ENCODE results near the gene LIMS2.
A peak's percentile ranks its signal among the peaks of the same experiment; 100 is the strongest.

LIMS2 gene

DNA sequence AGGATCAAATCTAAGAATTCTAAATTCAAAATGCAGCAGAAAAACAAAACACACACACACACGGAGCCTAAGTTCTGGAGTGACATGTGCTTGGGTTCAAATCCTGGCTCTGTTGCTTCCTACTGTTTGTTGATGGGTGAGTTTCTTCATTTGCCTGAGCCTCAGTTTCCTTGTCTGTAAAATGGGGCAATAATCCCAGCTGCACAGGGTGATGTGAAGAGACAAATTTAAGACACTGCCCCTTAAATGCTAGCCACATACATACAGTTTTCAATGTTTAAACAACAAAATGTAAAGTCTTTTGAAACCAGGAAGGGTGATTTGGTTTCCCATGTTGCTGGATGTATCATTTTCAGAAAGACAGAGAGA is 30.3 kb downstream of the LIMS2 start:
- DNase-seq = no peak

DNA sequence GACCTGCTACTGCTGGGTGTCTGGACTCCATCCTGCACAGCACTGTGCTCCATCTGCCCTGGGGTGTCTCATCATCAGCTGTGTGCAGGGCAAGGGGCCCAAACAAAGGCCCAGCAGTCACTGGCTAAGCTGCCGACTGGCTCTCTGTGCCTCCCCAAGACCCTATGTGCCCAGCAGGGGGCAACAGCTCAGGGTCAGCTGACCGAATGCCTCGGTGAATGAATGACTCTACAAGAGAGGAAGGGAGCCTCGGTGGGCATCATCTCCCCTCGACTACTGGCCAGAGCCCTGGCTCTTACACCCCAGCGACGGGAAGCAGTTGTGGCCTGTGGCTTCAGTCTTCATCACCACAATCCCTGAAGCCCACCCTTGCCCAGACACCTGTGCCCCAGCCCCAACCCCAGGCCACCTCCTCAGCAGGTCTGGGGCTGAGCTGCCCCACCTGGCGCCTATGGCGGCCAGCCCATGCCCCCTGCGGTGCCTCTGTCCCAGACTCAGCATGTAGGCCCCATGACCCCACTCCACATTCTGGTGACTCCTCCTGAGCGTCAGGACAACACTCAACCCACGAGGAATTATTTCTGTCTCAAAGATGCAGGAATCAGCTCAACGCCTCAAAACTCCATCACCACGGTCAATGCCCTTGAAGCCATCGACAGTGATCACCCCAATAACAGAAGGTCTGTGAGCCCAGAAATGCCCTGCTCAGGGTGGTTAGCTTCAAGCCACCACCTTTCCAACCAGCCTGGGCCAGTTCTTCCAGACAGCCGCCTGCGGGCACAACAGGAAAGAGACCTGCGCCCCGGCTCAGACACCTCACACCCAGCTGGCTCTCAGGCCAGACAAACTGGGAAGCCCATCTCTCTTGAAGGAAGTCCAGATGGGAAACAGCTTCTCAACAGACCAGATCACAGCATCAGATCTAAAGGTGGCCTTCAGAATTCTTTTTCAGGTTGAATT is 31.0 kb downstream of the LIMS2 start:
- no peak for DNase-seq

DNA sequence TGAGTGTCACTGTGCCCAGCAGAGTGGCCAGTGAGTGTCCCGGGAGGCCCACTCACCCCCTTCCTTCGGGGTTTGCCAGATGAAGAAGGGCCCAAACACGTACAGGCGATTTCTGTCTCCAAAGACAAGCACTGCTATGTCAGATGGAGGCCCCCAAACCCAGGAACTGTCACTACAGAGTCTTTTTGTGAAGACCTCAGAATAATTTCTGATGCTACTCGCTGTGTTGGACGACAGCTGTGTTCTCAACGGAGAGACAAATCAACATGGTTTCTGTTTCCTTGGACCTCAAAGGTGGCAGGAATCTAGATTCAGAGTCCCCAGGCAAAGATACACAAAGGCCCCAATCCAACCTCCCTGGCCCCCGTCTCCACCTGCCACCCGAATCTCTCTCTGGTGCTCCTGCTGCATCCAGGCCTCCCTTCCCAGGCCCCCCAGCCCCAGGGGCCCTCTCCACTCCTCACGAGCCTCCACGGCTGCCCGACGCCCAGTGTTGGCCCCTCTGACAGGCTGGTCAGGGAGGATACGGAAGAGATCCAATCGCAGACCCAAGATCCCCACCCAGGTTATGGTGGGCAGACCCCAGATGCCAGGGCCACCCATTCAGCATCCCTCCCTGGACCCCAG is 31.8 kb downstream of the LIMS2 start:
- DNase-seq = no peak

DNA sequence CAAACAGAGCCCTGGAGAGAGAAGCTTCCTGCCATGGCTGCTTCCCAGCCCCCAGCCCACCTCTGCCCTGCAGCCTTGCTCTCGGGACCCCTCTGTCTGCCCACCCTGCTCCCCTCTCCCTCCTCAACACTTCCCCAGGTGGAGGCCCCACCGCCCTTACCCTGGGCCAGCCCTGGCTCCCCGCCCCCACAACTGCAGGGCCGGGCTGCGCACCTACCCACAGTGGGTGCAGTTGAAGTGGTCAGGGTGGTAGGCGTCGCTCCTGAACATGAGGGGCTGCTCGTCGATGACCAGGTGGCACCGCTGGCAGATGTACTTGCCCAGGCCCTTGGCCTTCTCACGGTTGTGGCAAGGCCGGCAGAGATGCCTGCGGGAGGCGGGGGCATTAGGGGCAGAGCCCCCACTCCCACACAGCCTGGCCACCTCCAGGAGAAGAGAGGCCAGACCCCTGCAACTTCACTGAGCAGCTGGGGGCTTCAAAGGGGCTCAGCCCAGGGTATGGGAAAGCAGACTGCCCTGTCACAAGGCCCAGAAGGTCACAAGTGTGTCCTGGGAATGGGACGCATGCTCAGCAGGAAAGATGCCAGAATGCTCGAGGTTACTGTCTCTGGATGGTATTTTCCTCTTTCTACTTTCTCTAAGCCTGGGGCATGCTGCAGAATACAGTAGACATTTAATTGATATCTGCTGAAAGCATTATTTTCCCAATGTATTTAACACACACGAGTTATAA is 32.5 kb downstream of the LIMS2 start:
- DNase-seq = no peak

DNA sequence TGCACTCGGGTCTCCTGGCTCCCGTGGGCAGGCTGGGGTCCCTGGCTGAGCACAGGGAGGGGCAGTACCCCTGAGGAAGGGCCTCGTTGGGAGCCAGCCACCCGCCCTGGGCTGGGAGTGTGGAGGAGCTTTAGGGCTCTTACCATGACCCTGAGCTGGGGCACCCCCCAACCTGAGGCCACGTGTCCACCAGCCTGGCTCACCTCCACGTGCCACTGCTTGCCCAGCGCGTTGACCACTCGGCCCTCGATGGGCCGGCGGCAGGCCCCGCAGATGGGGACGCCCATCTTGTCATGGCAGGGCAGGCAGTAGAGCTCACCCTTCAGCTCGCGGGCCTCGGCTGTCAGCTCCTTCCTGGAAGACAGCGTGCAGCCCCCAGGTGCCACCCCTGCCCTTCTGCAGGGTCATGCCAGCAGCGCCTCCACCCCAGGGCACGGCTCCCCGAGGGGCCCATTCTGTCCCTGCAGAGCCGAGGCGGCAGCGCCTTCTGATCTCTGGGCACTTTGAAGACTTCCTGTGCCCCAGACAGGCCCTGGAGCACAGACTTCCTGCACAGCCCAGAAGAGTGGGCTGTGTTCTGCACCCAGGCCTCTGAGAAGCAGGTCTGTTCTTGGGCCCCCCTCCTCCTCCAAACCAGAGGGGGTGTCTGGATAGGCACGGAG is 33.4 kb downstream of the LIMS2 start:
- DNase-seq = no peak

DNA sequence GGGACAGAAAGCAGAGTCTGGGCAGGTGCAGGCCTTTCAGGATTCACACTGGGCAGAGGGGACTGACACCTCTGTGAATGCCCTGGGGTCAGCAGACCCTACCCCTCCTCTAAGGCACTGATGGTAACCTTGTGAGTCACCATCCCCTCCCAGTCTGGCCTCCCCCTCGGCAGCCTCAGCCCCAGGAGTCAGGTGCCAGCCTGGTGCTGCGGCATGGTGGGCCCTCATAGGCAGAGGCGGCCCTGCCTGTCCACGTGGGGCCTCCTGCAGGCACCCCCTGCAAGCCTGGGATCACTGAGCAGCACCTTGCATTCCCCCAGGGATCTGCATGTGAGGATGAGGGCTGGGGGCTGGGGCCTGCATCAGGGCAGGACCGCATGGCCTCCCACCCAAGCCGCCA is 34.2 kb downstream of the LIMS2 start:
- DNase-seq = no peak

DNA sequence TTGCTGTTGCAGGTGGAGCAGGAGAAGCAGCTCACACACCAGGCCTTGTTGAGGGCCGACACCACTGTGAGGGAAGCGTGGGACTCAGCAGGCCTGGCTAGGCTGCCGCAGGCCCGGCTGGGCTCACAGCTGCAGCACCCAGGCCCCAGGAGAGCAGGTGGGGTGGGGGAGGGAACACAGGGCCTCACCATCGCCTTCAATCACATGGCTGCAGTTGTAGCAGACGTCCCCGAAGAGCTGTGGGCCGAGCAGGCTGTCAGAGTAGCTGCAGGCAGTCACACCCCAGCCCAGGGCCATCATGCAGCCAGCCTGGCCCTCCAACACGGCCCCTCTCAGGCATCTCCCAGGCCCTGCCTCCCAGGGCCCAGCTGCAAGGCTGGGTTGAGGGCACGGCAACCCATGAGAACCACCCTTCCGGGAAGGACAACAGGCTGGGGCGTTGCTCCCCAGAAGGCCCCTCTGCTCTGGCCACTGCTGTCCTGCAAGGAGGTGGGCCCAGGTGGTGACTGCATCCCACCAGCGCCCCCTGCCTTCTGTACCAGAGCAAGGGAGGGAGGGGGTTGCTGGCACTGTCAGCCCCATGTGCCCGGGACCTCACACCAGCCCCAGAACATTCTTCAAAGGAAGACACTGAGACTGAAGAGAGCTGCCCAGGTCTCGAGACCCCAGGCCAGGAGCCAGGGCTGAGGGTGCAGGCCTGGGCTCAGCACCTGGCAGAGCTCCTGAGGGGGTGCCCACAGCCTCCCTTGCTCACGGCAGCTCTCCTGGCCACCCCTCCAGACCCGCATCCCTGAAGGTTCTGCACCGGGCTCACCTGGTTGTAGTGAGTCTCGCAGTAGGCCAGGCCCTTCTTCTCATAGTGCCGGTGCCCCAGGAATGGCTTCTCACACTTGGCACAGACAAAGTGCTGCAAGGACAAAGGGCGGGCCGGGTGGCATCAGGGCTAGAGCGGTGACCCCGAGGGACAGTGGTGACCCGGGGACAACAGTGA is 35.0 kb downstream of the LIMS2 start:
- DNase-seq = no peak

DNA sequence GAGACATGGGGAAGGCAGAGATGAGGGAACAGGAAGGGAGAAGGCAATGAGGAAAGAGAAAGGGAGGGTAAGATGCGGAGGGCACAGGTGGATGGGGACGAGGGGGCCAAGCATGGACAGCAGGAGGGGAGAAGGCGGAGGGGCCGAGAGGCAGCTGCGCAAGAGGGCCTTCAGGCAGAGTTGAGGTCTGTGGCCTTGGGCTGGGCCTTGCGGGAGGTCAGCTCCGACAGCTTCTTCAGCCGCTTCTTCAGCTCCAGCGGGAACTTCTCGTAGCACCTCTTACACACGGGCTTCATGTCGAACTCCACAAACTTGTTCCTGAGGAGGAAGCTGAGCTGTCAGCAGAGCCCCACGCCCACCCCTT is 36.2 kb downstream of the LIMS2 start:
- DNase-seq = no peak

DNA sequence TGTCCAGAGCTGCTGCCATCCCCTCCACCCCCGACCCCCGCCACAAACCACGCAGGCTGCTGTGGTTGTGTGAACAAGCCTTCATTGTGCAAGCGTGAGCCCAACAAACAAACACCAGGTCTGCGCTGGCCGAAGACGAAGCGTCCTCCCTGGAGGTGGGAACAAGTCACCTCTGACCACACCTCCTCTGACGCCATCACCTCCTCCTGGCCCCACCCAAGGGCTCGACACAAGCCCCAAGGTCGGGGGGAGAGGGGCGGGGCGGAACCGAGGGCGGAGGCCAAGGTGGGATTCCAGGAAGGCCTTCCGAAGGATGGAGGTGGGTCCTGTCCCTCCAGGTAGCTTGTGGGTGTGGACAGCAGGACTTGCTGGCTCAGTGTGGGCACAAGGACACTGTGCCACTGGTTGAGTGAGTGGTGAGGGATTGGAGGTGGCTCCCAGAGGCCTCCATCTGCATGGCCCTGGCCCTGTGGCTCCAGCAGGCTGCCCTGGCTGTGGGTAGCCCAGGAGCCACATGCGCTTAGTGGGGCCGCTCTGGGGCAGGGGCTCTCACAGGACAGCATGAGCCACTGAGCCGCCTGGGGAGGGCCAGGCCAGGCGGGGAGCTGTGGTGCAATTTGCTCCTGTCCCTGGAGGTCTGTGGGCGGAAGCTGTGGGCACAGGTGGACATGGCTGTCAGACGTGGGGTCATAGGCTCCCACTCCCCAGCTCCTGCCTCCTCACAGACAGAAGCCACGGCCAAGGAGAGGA is 36.8 kb downstream of the LIMS2 start:
- DNase-seq = no peak

DNA sequence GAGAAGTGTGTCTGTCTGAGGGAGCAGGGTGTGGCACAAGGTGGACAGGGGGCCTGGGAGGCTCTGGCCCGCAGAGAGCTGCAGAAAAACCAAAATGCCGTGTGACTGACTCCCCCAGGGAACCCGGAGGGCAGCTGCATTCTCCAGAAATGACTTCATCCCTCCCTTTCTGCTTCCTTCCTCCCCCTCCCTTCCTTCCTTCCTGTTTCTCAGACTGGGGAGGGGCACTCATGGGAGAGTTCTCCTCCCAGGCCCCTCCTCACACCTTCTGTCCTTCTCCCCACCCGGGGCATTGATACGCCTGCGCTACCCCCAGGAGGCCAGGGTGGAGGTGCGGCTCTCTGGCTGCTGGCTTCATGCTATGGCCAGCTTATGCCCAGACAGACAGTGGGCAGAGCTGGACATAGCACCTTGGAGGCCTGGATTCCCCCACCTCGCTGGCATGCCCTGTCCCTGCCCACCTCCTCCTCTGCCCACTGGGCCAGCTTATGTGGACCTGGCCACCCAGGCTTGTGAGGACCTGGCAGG is 37.5 kb downstream of the LIMS2 start:
- DNase-seq = no peak

DNA sequence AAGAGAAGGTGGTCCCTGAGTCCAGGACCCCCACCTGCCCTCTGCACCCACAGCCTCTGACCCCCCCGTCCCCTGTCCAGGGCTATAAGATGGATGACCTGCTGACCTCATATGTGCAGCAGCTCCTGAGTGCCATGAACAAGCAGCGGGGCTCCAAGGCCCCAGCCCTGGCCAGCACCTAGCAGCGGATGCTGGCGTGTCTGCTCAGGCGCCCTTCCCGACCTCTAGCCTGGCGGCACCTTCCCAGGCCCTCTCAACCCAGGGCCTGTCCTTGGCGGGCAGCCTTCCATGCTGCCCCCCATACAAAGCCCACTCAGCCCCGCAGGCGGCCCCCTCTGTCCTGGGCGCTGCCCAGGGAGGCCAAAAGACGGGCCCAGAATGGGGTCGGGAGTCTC is 38.1 kb downstream of the LIMS2 start:
- no peak for DNase-seq

DNA sequence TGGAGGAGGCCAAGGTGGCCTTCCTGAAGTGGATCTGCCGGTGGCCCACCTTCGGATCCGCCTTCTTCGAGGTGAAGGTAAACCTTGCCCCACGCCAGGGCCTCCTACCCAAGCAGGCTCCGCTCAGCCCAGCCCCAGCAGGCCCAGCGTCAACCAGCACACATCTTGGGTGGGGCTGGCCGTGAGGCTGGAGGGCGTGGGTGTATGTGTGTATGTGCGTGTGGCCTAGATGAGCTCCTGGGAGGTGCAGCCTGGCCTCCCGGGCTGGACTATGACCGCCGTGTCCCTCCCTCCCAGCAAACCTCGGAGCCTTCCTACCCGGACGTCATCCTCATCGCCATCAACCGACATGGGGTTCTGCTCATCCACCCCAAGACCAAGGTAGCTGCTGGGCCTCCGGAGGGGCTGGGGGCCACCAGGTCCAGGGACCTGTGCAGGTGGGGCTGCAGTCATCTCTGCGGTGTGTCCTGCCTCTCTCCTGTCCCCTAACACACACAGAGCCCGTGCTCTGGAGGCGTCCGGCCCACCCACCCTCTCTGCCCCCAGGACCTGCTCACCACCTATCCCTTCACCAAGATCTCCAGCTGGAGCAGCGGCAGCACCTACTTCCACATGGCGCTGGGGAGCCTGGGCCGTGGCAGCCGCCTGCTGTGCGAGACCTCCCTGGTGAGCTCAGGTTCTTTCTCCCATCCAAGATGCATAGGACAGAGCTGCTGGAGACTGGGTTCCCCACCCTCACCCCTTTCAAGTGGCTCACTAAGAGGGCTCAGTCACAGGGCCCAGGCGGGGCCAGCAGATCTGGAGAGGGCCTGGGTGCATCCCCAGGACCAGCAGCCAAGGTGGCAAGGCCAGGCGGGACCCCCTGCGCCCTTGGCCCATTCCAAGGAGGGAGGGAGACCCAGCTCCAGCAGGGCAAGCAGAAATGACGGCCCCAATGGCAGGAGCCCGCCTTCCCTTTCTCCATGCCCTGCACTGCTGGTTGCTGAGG is 38.8 kb downstream of the LIMS2 start:
- no peak for DNase-seq

DNA sequence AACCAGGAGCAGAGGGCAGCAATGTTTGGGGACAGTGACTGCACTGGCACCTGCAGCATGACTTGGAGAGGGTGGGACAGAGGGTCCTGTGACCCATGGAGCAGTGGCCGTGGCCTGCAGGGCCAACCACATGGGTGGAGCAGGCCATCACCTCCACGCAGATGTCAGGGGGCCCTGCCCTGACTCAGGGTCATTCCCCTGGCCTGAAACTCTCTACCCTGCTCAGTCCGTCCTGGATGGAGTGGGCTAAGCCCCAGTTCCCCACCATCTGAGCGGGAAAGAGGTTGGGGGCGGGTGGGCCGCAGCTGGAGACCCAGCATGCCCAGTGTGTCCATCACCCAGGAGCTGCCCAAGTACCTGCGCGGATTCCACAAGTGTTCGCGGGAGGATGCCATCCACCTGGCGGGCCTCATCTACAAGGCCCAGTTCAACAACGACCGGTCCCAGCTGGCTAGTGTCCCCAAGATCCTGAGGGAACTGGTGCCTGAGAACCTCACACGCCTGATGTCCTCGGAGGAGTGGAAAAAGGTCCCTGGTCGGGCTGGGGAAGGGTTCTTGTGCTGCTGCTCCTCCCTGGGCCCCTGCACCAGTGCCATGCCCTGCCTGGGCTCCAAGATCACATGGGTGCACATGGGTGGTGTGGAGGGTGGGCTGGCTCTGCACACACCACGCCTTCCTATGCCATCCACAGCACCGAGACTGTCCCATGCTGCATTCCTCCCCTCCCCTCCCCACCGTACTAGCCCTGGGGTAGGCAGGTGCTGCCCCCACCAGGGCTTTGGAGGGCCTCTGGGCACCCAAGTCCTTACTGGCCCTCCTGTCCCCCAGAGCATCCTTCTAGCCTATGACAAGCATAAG is 39.7 kb downstream of the LIMS2 start:
- DNase-seq = no peak

DNA sequence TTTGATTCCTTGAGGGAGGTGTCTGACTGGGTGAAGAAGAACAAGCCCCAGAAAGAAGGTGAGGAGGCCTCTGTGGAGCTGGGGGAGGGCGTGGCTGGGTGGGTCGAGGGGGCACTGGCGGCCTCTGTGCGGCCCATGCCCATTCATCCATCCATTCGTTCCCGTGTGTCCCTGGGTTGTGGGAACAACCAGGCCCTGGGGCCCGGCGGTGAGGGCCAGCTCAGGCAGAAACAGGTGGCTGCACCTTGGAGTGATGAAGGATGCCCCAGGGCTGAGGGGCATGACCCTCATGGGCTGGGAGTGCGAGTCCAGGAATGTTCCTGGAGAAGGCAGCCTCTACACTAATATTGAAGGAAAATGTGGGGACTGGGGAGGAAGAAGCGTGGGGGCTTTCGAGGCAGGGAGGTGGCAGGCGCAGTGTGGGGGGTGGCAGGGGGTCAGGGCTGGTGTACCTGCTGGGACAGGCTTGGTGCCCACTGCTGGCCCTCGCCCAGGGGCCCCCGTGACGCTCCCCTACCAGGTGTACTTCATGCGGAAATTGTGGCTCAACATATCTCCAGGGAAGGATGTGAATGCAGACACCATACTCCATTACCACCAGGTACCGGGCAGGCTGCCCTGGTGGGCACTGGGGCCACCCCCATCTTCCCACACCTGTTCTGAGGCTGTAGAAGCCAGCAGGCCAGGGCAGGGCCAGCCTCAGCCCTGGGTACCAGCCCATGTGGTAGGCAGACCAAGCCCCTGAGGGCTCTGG is 40.5 kb downstream of the LIMS2 start:
- no peak for DNase-seq

DNA sequence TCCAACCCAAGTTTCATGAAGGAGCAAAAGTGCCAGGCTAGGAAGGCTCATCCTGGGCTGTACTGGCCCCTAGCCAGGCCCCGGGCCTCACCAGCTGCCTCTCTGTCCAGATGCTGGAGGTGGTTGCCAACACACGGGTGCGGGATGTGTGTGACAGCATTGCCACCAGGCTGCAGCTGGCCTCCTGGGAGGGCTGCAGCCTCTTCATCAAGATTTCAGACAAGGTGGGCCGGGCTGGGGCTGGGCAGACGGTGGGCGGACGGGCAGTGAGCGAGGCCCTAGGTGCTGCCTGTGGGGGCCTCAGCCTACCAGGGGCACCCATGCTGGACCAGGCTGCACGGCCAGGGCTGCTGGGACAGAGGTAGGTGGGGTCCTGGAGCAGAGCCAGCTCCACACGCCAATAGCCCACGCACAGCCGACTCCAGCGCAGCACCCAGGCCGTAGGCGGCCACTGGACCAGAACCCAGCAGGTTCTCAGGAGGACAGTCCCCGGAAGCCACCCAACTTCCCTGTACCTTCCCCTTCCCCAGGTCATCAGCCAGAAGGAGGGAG is 41.2 kb downstream of the LIMS2 start:
- DNase-seq = peak; percentile 55

DNA sequence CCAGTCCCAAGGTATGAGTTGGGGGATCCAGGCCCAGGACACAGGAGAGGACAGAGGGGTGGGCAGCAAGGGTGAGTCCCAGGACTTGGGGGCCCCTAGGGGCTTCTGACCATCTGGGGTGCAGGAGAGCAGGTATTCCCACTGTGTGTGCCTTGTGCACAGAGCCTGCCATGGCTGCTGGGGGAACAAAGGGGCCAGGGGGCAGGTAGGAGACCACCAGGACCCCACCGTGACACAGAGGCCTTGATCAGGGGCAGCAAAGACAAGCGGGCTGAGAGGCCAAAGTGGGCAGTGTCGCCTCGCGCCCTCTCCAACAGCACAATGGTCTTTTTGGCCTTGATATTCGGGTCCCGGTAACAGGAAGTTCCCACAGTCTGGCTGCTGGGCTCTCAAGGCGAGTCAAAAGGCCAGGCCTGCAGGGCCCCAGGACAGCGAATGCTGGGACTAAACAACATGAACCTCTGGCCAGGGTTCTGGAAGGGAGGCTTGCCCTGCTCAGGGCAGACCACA is 41.7 kb downstream of the LIMS2 start:
- DNase-seq = no peak

Measured in NCI-H2029 (cell line).